GM21576 (cell line): Measurements from ENCODE around the gene MAPK8IP2.
"Not testable (repeated sequence)": the region's sequence is repeated elsewhere in the genome, so short reads cannot be mapped to it uniquely, and the experiment has no call there.

Experiments
- ATAC-seq: cut with Tn5 transposase; IDR thresholded peaks from one replicate; pipeline ENCODE4 v1.9.1; 2021; ENCODE audit warnings: mild to moderate bottlenecking, moderate library complexity; ENCODE audit not compliant: unreplicated experiment

The MAPK8IP2 gene

DNA sequence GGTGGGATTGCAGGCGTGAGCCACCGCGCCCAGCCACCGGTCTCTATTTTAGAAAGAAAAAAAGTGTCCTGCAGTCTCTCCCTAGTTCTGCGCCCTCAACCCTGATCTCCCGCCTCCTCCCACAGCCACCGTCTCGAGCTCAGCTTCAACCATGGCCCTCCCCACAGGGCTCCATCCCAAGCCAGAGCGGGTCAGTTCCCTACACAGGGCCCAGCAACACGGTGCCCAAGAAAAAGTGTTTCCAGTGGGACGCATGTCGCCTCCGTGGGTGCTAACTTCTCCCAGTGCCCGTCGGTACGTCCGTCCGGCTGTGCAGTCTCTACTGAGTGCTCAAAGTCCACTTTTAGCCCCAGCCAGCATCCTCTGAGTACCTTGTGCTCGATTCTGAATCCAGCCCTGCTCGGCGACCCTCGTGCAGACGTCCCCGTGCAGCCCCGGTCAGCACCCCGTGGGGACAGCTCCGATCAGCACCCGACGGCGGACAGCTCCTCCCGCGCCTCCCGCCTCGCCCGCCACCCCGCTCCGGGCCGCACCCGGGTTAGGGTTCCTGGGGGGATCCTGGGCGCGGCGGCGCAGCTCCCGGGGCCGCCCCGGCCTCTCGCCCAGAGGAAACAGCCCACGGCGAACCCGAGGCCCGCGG, 657 bp upstream of the MAPK8IP2 start:
- ATAC-seq = no peak

GRCh38 chr22:50600967-50601668, 525 bp downstream of the MAPK8IP2 start:
- ATAC-seq = no peak

- ATAC-seq = no peak
Measured at GRCh38 chr22:50601669-50602337, 1.2 kb downstream of the MAPK8IP2 start.

GRCh38 chr22:50602338-50602700, 1.7 kb downstream of the MAPK8IP2 start:
- ATAC-seq = no peak

DNA sequence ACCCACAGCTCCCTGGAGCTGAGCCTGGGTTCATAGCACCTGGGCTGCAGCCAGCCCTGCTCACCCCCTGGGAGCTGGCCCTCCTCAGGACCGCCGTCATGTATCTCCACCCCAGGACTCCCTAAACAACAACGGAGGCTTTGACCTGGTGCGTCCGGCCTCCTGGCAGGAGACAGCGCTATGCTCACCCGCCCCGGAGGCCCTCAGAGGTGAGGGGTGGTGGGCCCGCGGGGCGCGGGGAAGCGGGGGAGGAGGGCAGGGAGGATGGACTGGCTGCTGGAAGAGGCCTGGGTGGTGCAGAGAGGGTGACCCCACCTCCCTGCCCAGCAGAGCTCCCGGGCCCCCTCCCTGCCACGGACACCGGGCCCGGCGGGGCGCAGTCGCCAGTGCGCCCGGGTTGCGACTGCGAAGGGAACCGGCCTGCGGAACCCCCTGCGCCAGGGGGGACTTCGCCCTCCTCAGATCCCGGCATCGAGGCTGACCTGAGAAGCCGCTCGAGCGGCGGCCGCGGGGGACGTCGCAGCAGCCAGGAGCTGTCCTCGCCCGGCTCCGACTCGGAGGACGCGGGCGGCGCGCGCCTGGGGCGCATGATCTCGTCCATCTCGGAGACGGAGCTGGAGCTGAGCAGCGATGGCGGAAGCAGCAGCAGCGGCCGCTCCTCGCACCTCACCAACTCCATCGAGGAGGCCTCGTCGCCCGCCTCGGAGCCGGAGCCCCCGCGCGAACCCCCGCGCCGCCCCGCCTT, 3.1 kb downstream of the MAPK8IP2 start:
- no peak for ATAC-seq

GRCh38 chr22:50604256-50605001, 3.8 kb downstream of the MAPK8IP2 start:
- no peak for ATAC-seq

GRCh38 chr22:50605002-50605612, 4.5 kb downstream of the MAPK8IP2 start:
- ATAC-seq = no peak

- no peak for ATAC-seq
Measured at GRCh38 chr22:50605613-50606074, 5.1 kb downstream of the MAPK8IP2 start.

GRCh38 chr22:50606165-50606945, 5.8 kb downstream of the MAPK8IP2 start:
- ATAC-seq = no peak

GRCh38 chr22:50606946-50607658, 6.5 kb downstream of the MAPK8IP2 start:
- ATAC-seq = no peak

DNA sequence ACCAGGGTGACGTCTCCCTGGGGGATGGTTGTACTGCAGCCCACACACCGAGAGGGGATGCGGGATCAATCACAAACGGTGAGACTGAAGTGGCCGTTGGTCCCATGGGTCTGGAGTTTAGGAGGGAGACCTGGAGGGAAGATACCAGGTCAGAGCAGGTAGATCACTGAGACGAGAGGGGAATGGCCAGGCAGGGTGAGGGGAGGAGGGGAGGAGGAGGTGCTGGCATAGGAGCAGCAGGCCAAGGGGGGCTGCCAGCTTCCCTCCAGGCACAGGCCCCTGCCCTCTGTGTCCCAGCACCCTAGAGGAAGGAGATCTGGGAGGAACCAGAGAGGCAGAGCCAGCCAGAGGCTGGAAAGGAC, 7.0 kb downstream of the MAPK8IP2 start:
- ATAC-seq = no peak

GRCh38 chr22:50608058-50608840, 7.7 kb downstream of the MAPK8IP2 start:
- ATAC-seq = not testable (repeated sequence)

DNA sequence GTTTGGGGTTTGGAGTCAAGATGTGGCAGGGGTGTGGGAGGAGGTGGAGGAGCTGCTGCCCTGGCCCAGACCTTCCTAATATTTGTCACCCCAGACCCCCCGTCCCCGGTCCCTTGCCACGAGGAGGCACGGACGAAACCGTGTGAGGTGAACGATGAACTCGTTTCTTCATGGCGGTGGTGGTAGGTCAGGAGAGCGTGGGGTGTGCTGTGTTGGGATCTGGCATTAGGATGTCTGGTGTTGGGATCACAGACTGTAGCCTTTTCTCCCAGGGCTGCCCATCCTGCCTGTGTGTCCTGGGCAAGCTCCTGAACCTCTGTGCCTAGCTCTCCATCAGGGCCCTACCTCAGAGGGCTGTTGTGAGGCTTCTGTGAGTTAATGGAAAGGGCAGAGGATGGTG, 8.4 kb downstream of the MAPK8IP2 start:
- no peak for ATAC-seq

- no peak for ATAC-seq
Measured at GRCh38 chr22:50609599-50609998, 9.0 kb downstream of the MAPK8IP2 start.

GRCh38 chr22:50610041-50610451, 9.5 kb downstream of the MAPK8IP2 start:
- no peak for ATAC-seq

- no peak for ATAC-seq
Measured at GRCh38 chr22:50610581-50610980, 10.0 kb downstream of the MAPK8IP2 start.

GRCh38 chr22:50611341-50612060, 10.9 kb downstream of the MAPK8IP2 start:
- ATAC-seq = no peak

DNA sequence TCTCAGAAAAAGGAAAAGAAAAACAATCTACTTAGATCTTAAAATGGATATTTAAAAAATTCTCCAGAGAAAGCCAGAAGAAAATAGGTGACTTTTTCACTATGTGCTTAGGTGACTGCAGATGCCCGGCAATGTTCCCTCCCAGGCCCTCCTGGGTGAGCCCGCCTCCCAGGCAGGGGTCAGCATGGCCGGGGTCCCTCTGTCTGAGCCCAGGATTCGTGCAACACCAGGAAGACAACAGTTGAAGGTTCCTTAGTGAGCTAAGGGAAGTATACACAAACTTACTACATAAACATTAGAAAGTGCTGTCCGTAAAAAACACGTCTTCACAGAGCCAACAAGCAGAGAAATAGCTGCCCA, 11.6 kb downstream of the MAPK8IP2 start:
- ATAC-seq = no peak
